HEK293 (cell line): ENCODE data around the gene RABEP1.

Experiments used
- MYNN ChIP-seq: fragments of 450-650 bp; formaldehyde crosslinking; IDR thresholded peaks from 2 replicates; pipeline ENCODE4 v1.5.1; 2016; ENCODE audit warnings: missing biosample characterization, missing genetic modification characterization, borderline replicate concordance
- YY2 ChIP-seq: fragments of 450-650 bp; formaldehyde crosslinking; IDR thresholded peaks from 2 replicates; pipeline ENCODE4 v1.5.1; 2016; ENCODE audit warnings: missing biosample characterization, missing genetic modification characterization
- ZBTB21 ChIP-seq: fragments of 450-650 bp; formaldehyde crosslinking; IDR thresholded peaks from 2 replicates; pipeline ENCODE4 v1.5.1; 2017; ENCODE audit warnings: missing biosample characterization, missing genetic modification characterization
- ZSCAN5A ChIP-seq: fragments of 450-650 bp; formaldehyde crosslinking; IDR thresholded peaks from 2 replicates; pipeline ENCODE4 v1.5.1; 2016; ENCODE audit warnings: missing biosample characterization, missing genetic modification characterization
- TF ChIP-seq, protein P1 (sequence below): fragments of 450-650 bp; formaldehyde crosslinking; IDR thresholded peaks from 2 replicates; pipeline ENCODE4 v1.5.1; 2016; ENCODE audit warnings: missing biosample characterization, missing genetic modification characterization

GRCh38 chr17:5364696-5365095 lies 82.6 kb downstream of the RABEP1 start:
- TF ChIP-seq, protein P1, sequence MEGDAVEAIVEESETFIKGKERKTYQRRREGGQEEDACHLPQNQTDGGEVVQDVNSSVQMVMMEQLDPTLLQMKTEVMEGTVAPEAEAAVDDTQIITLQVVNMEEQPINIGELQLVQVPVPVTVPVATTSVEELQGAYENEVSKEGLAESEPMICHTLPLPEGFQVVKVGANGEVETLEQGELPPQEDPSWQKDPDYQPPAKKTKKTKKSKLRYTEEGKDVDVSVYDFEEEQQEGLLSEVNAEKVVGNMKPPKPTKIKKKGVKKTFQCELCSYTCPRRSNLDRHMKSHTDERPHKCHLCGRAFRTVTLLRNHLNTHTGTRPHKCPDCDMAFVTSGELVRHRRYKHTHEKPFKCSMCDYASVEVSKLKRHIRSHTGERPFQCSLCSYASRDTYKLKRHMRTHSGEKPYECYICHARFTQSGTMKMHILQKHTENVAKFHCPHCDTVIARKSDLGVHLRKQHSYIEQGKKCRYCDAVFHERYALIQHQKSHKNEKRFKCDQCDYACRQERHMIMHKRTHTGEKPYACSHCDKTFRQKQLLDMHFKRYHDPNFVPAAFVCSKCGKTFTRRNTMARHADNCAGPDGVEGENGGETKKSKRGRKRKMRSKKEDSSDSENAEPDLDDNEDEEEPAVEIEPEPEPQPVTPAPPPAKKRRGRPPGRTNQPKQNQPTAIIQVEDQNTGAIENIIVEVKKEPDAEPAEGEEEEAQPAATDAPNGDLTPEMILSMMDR (tag by site-specific recombination): no peak
- TF ChIP-seq ZSCAN5A (tag by site-specific recombination): no peak
- TF ChIP-seq MYNN (tag by site-specific recombination): no peak
- no peak for TF ChIP-seq ZBTB21
- no peak for TF ChIP-seq YY2 (tag by site-specific recombination)
